GM23338 (cell line): ENCODE results near the gene MRGPRF. TPM values are rescaled to one million over a fixed set of nuclear protein-coding genes. Genes with fewer than 3 reads are reported as not detected.

Experiments
- ATAC-seq: fragments of 200-7000 bp; cut with Tn5 transposase; 3 replicates; pipeline ENCODE4 v1.9.1; 2020
- DNase-seq: peaks from one replicate; pipeline ENCODE4 v3.0.0-alpha.2; 2015; ENCODE audit warnings: low spot score
- H2AFZ ChIP-seq: fragments of 200-600 bp; sonication (generic); 2 replicates; pipeline ENCODE4 v1.8.0; 2016; ENCODE audit warnings: antibody characterized with exemption, mild to moderate bottlenecking, moderate library complexity
- H3F3A ChIP-seq: fragments of 200-600 bp; sonication (generic); replicated peaks from 2 replicates; pipeline ENCODE4 v1.8.0; 2017; ENCODE audit warnings: antibody characterized with exemption, mixed run types, low read depth
- H3K27ac ChIP-seq: fragments of 200-600 bp; sonication (generic); 2 replicates; pipeline ENCODE4 v1.6.1; 2016; ENCODE audit warnings: low read depth
- H3K27me3 ChIP-seq: fragments of 200-600 bp; sonication (generic); 2 replicates; pipeline ENCODE4 v1.8.0; 2016; ENCODE audit warnings: mild to moderate bottlenecking, mixed run types, moderate library complexity; ENCODE audit not compliant: insufficient read depth
- H3K36me3 ChIP-seq: fragments of 200-600 bp; sonication (generic); 2 replicates; pipeline ENCODE4 v1.8.0; 2016; ENCODE audit warnings: mild to moderate bottlenecking; ENCODE audit not compliant: insufficient read depth
- H3K4me1 ChIP-seq: fragments of 200-600 bp; sonication (generic); 2 replicates; pipeline ENCODE4 v1.8.0; 2016; ENCODE audit warnings: mild to moderate bottlenecking, moderate library complexity; ENCODE audit not compliant: insufficient read depth
- H3K4me2 ChIP-seq: fragments of 200-600 bp; sonication (generic); 2 replicates; pipeline ENCODE4 v1.7.1; 2017; ENCODE audit warnings: mixed run types
- H3K4me3 ChIP-seq: fragments of 200-600 bp; sonication (generic); 2 replicates; pipeline ENCODE4 v1.6.1; 2016; ENCODE audit warnings: mixed run types
- H3K79me2 ChIP-seq: fragments of 200-600 bp; sonication (generic); replicated peaks from 2 replicates; pipeline ENCODE4 v1.8.0; 2017; ENCODE audit warnings: mild to moderate bottlenecking; ENCODE audit not compliant: insufficient read depth
- H3K9me2 ChIP-seq: fragments of 200-600 bp; sonication (generic); 2 replicates; pipeline ENCODE4 v1.8.0; 2017; ENCODE audit not compliant: insufficient read depth
- H4K20me1 ChIP-seq: fragments of 200-600 bp; sonication (generic); replicated peaks from 2 replicates; pipeline ENCODE4 v1.8.0; 2017; ENCODE audit warnings: mild to moderate bottlenecking; ENCODE audit not compliant: insufficient read depth
- H3K27ac Mint-ChIP-seq: 2 replicates; pipeline ENCODE4 v1.8.0; 2020; ENCODE audit warnings: inconsistent platforms, mild to moderate bottlenecking, moderate library complexity, mixed read lengths
- H3K27me3 Mint-ChIP-seq: 3 replicates; pipeline ENCODE4 v1.8.0; 2022; ENCODE audit warnings: low read depth, mild to moderate bottlenecking, moderate library complexity, mixed read lengths, inconsistent platforms; ENCODE audit not compliant: insufficient read depth, poor library complexity
- H3K36me3 Mint-ChIP-seq: 3 replicates; pipeline ENCODE4 v1.8.0; 2021; ENCODE audit warnings: low read depth, mild to moderate bottlenecking, inconsistent platforms, moderate library complexity, mixed read lengths
- H3K4me1 Mint-ChIP-seq: 3 replicates; pipeline ENCODE4 v1.8.0; 2020; ENCODE audit warnings: mild to moderate bottlenecking, inconsistent platforms, mixed read lengths
- H3K4me3 Mint-ChIP-seq: 3 replicates; pipeline ENCODE4 v1.8.0; 2021; ENCODE audit warnings: moderate library complexity, mild to moderate bottlenecking, inconsistent platforms, mixed read lengths
- H3K9me3 Mint-ChIP-seq: 3 replicates; pipeline ENCODE4 v1.8.0; 2020; ENCODE audit warnings: moderate library complexity, mild to moderate bottlenecking, inconsistent platforms, mixed read lengths
- CREB1 ChIP-seq: fragments of 250-450 bp; sonication (Bioruptor Pico); IDR thresholded peaks from 2 replicates; pipeline ENCODE4 v1.5.0; 2020; ENCODE audit warnings: low read depth, mild to moderate bottlenecking, moderate library complexity
- EZH2 ChIP-seq: fragments of 200-600 bp; sonication (generic); IDR thresholded peaks from one replicate; pipeline ENCODE4 v1.8.0; 2017; ENCODE audit warnings: antibody characterized with exemption, mild to moderate bottlenecking, low read depth; ENCODE audit not compliant: unreplicated experiment
- EZH2phosphoT487 ChIP-seq: fragments of 200-600 bp; sonication (generic); IDR thresholded peaks from one replicate; pipeline ENCODE4 v1.8.1; 2018; ENCODE audit warnings: antibody characterized with exemption; ENCODE audit not compliant: unreplicated experiment
- JUNB ChIP-seq: IDR thresholded peaks from one replicate; pipeline ENCODE4 v1.6.1; 2016; ENCODE audit warnings: antibody characterized with exemption; ENCODE audit not compliant: unreplicated experiment
- NANOG ChIP-seq: IDR thresholded peaks from 2 replicates; pipeline ENCODE4 v1.6.1; 2016; ENCODE audit warnings: antibody characterized with exemption, borderline replicate concordance
- POLR2AphosphoS5 ChIP-seq: IDR thresholded peaks from 2 replicates; pipeline ENCODE4 v1.6.1; 2016; ENCODE audit warnings: antibody characterized with exemption, low read depth
- ZNF114 ChIP-seq: fragments of 250-450 bp; sonication (Bioruptor Pico); IDR thresholded peaks from 2 replicates; pipeline ENCODE4 v1.5.0; 2020; ENCODE audit warnings: mild to moderate bottlenecking, moderate library complexity
- ZNF331 ChIP-seq: fragments of 250-450 bp; sonication (Bioruptor Pico); IDR thresholded peaks from 2 replicates; pipeline ENCODE4 v1.5.0; 2020; ENCODE audit warnings: low read depth, mild to moderate bottlenecking, moderate library complexity
- polyA plus RNA-seq: library from polyadenylated mRNA; unstranded; fragments of >200 nt; fragmentation: Nextera tagmentation; extraction: Ambion mirVana; gene quantifications from 2 replicates; pipeline ENCODE4 v1.2.1, GENCODE V29; 2016
- total RNA-seq: library from RNA; depleted of rRNA; stranded (reverse); fragments of >200 nt; shearing (Covaris generic); gene quantifications from 2 replicates; pipeline ENCODE4 v1.2.3, GENCODE V29; 2014
- TF ChIP-seq, protein P1 (sequence below): fragments of 250-450 bp; sonication (Bioruptor Pico); IDR thresholded peaks from 2 replicates; pipeline ENCODE4 v1.5.0; 2020; ENCODE audit warnings: mild to moderate bottlenecking, moderate library complexity
- TF ChIP-seq, protein P2 (sequence below): IDR thresholded peaks from one replicate; pipeline ENCODE4 v1.6.1; 2018; ENCODE audit warnings: antibody characterized with exemption; ENCODE audit not compliant: unreplicated experiment
- TF ChIP-seq, protein P3 (sequence below): IDR thresholded peaks from 2 replicates; pipeline ENCODE4 v1.6.1; 2016; ENCODE audit warnings: antibody characterized with exemption

Gene MRGPRF
- total and polyA plus RNA-seq, 2 experiments from 2014 or later = 3.3 to 9.0 TPM

DNA sequence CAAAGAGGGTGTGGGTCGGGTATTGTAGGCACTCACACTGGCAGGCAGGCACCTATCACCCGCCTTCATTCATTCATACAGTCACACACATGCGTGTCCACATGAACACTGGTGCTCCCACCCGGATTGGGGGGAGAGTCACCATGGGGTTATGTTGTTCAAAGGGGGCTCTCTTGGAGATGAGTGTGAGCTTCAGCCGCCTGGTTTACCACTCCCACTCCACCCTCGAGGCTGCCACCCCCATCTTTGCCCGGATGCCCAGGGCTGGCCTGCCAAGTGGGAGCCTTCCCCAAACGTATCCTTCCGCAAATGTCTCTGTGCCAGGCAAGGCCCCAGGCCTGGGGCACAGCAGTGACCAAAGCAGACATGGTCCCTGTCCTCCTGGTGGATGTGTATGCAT lies 54.8 kb downstream of the MRGPRF start (continued):
- TF ChIP-seq, protein P1, sequence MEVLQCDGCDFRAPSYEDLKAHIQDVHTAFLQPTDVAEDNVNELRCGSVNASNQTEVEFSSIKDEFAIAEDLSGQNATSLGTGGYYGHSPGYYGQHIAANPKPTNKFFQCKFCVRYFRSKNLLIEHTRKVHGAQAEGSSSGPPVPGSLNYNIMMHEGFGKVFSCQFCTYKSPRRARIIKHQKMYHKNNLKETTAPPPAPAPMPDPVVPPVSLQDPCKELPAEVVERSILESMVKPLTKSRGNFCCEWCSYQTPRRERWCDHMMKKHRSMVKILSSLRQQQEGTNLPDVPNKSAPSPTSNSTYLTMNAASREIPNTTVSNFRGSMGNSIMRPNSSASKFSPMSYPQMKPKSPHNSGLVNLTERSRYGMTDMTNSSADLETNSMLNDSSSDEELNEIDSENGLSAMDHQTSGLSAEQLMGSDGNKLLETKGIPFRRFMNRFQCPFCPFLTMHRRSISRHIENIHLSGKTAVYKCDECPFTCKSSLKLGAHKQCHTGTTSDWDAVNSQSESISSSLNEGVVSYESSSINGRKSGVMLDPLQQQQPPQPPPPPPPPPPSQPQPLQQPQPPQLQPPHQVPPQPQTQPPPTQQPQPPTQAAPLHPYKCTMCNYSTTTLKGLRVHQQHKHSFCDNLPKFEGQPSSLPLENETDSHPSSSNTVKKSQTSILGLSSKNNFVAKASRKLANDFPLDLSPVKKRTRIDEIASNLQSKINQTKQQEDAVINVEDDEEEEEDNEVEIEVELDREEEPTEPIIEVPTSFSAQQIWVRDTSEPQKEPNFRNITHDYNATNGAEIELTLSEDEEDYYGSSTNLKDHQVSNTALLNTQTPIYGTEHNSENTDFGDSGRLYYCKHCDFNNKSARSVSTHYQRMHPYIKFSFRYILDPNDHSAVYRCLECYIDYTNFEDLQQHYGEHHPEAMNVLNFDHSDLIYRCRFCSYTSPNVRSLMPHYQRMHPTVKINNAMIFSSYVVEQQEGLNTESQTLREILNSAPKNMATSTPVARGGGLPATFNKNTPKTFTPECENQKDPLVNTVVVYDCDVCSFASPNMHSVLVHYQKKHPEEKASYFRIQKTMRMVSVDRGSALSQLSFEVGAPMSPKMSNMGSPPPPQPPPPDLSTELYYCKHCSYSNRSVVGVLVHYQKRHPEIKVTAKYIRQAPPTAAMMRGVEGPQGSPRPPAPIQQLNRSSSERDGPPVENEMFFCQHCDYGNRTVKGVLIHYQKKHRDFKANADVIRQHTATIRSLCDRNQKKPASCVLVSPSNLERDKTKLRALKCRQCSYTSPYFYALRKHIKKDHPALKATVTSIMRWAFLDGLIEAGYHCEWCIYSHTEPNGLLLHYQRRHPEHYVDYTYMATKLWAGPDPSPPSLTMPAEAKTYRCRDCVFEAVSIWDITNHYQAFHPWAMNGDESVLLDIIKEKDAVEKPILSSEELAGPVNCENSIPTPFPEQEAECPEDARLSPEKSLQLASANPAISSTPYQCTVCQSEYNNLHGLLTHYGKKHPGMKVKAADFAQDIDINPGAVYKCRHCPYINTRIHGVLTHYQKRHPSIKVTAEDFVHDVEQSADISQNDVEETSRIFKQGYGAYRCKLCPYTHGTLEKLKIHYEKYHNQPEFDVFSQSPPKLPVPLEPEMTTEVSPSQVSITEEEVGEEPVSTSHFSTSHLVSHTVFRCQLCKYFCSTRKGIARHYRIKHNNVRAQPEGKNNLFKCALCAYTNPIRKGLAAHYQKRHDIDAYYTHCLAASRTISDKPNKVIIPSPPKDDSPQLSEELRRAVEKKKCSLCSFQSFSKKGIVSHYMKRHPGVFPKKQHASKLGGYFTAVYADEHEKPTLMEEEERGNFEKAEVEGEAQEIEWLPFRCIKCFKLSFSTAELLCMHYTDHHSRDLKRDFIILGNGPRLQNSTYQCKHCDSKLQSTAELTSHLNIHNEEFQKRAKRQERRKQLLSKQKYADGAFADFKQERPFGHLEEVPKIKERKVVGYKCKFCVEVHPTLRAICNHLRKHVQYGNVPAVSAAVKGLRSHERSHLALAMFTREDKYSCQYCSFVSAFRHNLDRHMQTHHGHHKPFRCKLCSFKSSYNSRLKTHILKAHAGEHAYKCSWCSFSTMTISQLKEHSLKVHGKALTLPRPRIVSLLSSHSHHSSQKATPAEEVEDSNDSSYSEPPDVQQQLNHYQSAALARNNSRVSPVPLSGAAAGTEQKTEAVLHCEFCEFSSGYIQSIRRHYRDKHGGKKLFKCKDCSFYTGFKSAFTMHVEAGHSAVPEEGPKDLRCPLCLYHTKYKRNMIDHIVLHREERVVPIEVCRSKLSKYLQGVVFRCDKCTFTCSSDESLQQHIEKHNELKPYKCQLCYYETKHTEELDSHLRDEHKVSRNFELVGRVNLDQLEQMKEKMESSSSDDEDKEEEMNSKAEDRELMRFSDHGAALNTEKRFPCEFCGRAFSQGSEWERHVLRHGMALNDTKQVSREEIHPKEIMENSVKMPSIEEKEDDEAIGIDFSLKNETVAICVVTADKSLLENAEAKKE (CRISPR knock-in tag) = no peak
- TF ChIP-seq EZH2phosphoT487 = no peak
- TF ChIP-seq EZH2 = no peak
- no peak for TF ChIP-seq POLR2AphosphoS5
- no peak for TF ChIP-seq CREB1 (CRISPR knock-in tag)

DNA sequence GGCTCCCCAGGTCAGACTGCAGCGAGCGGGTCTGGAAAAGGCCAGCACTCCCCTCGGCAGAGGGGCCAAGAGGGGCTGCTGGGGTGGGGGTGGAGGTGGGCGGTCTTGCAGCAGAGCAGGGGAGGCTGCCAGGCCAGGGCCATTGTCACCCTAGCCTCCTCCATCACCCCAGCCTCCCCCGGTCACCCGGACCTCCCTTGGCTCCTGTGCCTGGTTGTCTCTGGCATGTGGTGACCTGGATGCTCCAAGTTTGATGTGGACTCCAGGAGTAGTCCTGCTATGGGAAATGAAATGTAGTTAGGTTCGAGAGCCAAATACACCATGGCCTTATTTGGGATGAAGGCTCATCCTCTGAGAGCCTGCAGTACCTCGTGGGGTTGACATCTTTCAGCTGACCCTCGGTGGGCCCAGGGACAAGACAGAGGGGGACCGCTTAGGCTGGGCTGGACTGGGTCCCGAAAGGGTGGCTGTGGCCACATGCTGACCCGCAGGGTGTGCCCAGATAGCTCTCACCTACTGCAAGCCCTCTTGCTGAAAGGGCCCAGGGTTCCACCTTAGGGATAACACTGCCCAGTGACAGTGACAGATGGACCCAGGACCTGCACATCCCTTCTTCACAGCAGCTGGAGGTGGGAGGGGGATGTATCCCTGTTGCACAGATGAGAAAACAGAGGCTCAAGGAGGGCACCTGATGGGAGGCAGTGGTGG lies 56.3 kb downstream of the MRGPRF start:
- Mint-ChIP-seq H3K36me3 (no peaks in the 10 kb centered on the region), H3K27ac (no peak overlapping the region), H3K9me3 (no peaks in the 10 kb centered on the region), H3K27me3 (peaks cover 7% of the 10 kb centered on the region), H3K4me3 (no peak overlapping the region), H3K4me1 (peaks cover 12% of the 10 kb centered on the region; the same call in 2 of the 3 replicates)
- H3K4me1 ChIP-seq = peaks cover 7% of the 10 kb centered on the region; the same call in 1 of the 2 replicates
- H3K9me2 ChIP-seq = no peaks in the 10 kb centered on the region
- H3K4me3 ChIP-seq = no peak overlapping the region
- ATAC-seq = no peak
- H3K36me3 ChIP-seq = no peaks in the 10 kb centered on the region
- H3K27me3 ChIP-seq = no peaks in the 10 kb centered on the region
- no peak for DNase-seq
- no peak overlapping the region for H3K27ac ChIP-seq
- no peaks in the 10 kb centered on the region for H3F3A ChIP-seq
- H4K20me1 ChIP-seq = no peaks in the 10 kb centered on the region
- no peak overlapping the region for H2AFZ ChIP-seq
- H3K79me2 ChIP-seq = no peaks in the 10 kb centered on the region
- no peak overlapping the region for H3K4me2 ChIP-seq
- TF ChIP-seq CREB1 (CRISPR knock-in tag) (no peak), NANOG (no peak), ZNF114 (CRISPR knock-in tag) (no peak), POLR2AphosphoS5 (no peak), JUNB (no peak), ZNF331 (no peak)
- TF ChIP-seq, protein P2, sequence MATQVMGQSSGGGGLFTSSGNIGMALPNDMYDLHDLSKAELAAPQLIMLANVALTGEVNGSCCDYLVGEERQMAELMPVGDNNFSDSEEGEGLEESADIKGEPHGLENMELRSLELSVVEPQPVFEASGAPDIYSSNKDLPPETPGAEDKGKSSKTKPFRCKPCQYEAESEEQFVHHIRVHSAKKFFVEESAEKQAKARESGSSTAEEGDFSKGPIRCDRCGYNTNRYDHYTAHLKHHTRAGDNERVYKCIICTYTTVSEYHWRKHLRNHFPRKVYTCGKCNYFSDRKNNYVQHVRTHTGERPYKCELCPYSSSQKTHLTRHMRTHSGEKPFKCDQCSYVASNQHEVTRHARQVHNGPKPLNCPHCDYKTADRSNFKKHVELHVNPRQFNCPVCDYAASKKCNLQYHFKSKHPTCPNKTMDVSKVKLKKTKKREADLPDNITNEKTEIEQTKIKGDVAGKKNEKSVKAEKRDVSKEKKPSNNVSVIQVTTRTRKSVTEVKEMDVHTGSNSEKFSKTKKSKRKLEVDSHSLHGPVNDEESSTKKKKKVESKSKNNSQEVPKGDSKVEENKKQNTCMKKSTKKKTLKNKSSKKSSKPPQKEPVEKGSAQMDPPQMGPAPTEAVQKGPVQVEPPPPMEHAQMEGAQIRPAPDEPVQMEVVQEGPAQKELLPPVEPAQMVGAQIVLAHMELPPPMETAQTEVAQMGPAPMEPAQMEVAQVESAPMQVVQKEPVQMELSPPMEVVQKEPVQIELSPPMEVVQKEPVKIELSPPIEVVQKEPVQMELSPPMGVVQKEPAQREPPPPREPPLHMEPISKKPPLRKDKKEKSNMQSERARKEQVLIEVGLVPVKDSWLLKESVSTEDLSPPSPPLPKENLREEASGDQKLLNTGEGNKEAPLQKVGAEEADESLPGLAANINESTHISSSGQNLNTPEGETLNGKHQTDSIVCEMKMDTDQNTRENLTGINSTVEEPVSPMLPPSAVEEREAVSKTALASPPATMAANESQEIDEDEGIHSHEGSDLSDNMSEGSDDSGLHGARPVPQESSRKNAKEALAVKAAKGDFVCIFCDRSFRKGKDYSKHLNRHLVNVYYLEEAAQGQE = no peak
- TF ChIP-seq, protein P3, sequence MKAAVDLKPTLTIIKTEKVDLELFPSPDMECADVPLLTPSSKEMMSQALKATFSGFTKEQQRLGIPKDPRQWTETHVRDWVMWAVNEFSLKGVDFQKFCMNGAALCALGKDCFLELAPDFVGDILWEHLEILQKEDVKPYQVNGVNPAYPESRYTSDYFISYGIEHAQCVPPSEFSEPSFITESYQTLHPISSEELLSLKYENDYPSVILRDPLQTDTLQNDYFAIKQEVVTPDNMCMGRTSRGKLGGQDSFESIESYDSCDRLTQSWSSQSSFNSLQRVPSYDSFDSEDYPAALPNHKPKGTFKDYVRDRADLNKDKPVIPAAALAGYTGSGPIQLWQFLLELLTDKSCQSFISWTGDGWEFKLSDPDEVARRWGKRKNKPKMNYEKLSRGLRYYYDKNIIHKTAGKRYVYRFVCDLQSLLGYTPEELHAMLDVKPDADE = no peak
